Kidney tubule cell (primary cell): ENCODE measurements around the gene GPR160.
A peak's percentile ranks its signal among the peaks of the same experiment; 100 is the strongest.

ENCODE experiments used
- DNase-seq: peaks from one replicate; pipeline ENCODE4 v3.0.0-alpha.2; 2018; ENCODE audit warnings: low spot score

GPR160 gene

GRCh38 chr3:170064108-170064507 lies 26.3 kb downstream of the GPR160 start:
- no peak for DNase-seq

GRCh38 chr3:170075441-170076091 lies 37.8 kb downstream of the GPR160 start:
- DNase-seq: no peak

- DNase-seq: peak; percentile 71
Observed at GRCh38 chr3:170076715-170077238, 39.0 kb downstream of the GPR160 start.

- no peak for DNase-seq
Observed at GRCh38 chr3:170077361-170077760, 39.6 kb downstream of the GPR160 start.

GRCh38 chr3:170078620-170079281 lies 41.0 kb downstream of the GPR160 start:
- no peak for DNase-seq

- peak; percentile 64 for DNase-seq
Observed at GRCh38 chr3:170079536-170080165, 41.9 kb downstream of the GPR160 start.

GRCh38 chr3:170080605-170081004 lies 42.8 kb downstream of the GPR160 start:
- DNase-seq: peak; percentile 31

GRCh38 chr3:170081079-170081741 lies 43.4 kb downstream of the GPR160 start:
- no peak for DNase-seq

GRCh38 chr3:170083343-170083742 lies 45.5 kb downstream of the GPR160 start:
- no peak for DNase-seq

- DNase-seq: no peak
Observed at GRCh38 chr3:170085396-170085795, 47.6 kb downstream of the GPR160 start.

- DNase-seq: no peak
Observed at GRCh38 chr3:170089862-170090600, 52.2 kb downstream of the GPR160 start.

- DNase-seq: no peak
Observed at GRCh38 chr3:170090601-170090981, 52.8 kb downstream of the GPR160 start.

GRCh38 chr3:170092907-170093306 lies 55.1 kb downstream of the GPR160 start:
- DNase-seq: no peak

- DNase-seq: no peak
Observed at GRCh38 chr3:170095771-170096170, 58.0 kb downstream of the GPR160 start.

GRCh38 chr3:170096342-170096741 lies 58.5 kb downstream of the GPR160 start:
- no peak for DNase-seq

GRCh38 chr3:170098753-170099152 lies 61.0 kb downstream of the GPR160 start:
- peak; percentile 30 for DNase-seq

- no peak for DNase-seq
Observed at GRCh38 chr3:170100944-170101343, 63.1 kb downstream of the GPR160 start.

GRCh38 chr3:170102431-170102830 lies 64.6 kb downstream of the GPR160 start:
- DNase-seq: no peak

GRCh38 chr3:170107941-170108340 lies 70.1 kb downstream of the GPR160 start:
- DNase-seq: no peak

- DNase-seq: no peak
Observed at GRCh38 chr3:170108955-170109354, 71.2 kb downstream of the GPR160 start.

- DNase-seq: no peak
Observed at GRCh38 chr3:170109579-170110293, 71.9 kb downstream of the GPR160 start.
